B cell (primary cell): ENCODE results near the gene APOO. TPM values are rescaled to one million over a fixed set of nuclear protein-coding genes. Genes with fewer than 3 reads are reported as not detected.

Experiments used
- ATAC-seq: fragments of 200-7000 bp; cut with Tn5 transposase; one replicate; pipeline ENCODE4 v1.10.0; 2021; ENCODE audit warnings: low read depth, mild to moderate bottlenecking, moderate number of reproducible peaks, moderate library complexity
- CTCF ChIA-PET: fragments of 350-600 bp; sonication (Branson Sonifier 250); formaldehyde crosslinking; loops from one replicate; lab custom pipeline; 2021; ENCODE audit warnings: antibody characterized with exemption, inconsistent platforms; lab: Charles Lee
- POLR2A ChIA-PET: fragments of 350-600 bp; sonication (Branson Sonifier 250); formaldehyde crosslinking; loops from one replicate; lab custom pipeline; 2021; ENCODE audit warnings: antibody characterized with exemption; lab: Charles Lee
- DNase-seq: peaks from one replicate; pipeline ENCODE4 v3.0.0; 2013
- H2AFZ ChIP-seq: 2 replicates; pipeline ENCODE4 v1.6.1; 2012; ENCODE audit warnings: mild to moderate bottlenecking, low read depth, low read length; ENCODE audit not compliant: insufficient read depth, poor library complexity, severe bottlenecking
- H3K27ac ChIP-seq, 2 donors: 1 replicate in 1 of 2; 2 replicates in 1 of 2; pipeline ENCODE4 v1.5.1; 2012 to 2013; ENCODE audit warnings: low read length in 2 of 2, mild to moderate bottlenecking in 2 of 2, moderate library complexity in 1 of 2
- H3K27me3 ChIP-seq, 4 experiments: fragments of 200-600 bp in 1 of 4; sonication (generic) in 1 of 4; replicated peaks in 1 of 4; 1 replicate in 2 of 4; 2 replicates in 2 of 4; pipeline versions ENCODE4 v1.6.1 to v1.7.0; 2013 to 2016; ENCODE audit warnings: low read length in 3 of 4, mild to moderate bottlenecking in 2 of 4, mixed read lengths in 1 of 4, moderate library complexity in 1 of 4; ENCODE audit not compliant: insufficient read depth in 4 of 4, control insufficient read depth in 3 of 4; ENCODE audit errors: control extremely low read depth in 1 of 4
- H3K36me3 ChIP-seq, 2 experiments: replicated peaks in 1 of 2; 1 replicate in 1 of 2; 2 replicates in 1 of 2; pipeline versions ENCODE4 v1.6.1 to v1.7.1; 2013; ENCODE audit warnings: low read length in 1 of 2; ENCODE audit not compliant: insufficient read depth in 2 of 2, control insufficient read depth in 1 of 2; ENCODE audit errors: control extremely low read depth in 1 of 2, extremely low read depth in 1 of 2
- H3K4me1 ChIP-seq, 2 donors: fragments of 200-600 bp in 1 of 2; sonication (generic) in 1 of 2; 1 replicate in 1 of 2; 2 replicates in 1 of 2; pipeline versions ENCODE4 v1.5.1 to v1.6.1; 2013 to 2017; ENCODE audit warnings: low read length in 2 of 2; ENCODE audit not compliant: control insufficient read depth in 2 of 2, insufficient read depth in 2 of 2
- H3K4me2 ChIP-seq: replicated peaks from 2 replicates; pipeline ENCODE3; 2012; ENCODE audit warnings: mild to moderate bottlenecking, low read depth, low read length; ENCODE audit not compliant: poor library complexity, severe bottlenecking
- H3K4me3 ChIP-seq, 5 experiments: fragments of 200-600 bp in 1 of 5; sonication (generic) in 1 of 5; 1 replicate in 3 of 5; 2 replicates in 2 of 5; pipeline versions ENCODE4 v1.5.1 to v1.7.0; 2011 to 2016; ENCODE audit warnings: low read length in 4 of 5, mild to moderate bottlenecking in 4 of 5, low read depth in 2 of 5, control low read depth in 1 of 5, moderate library complexity in 1 of 5; ENCODE audit not compliant: insufficient read depth in 1 of 5; ENCODE audit errors: control extremely low read depth in 1 of 5, extremely low read depth in 1 of 5
- H3K79me2 ChIP-seq: fragments of 200-600 bp; sonication (generic); one replicate; pipeline ENCODE4 v1.6.0; 2016; ENCODE audit warnings: low read length; ENCODE audit not compliant: control insufficient read depth, insufficient read depth
- H3K9ac ChIP-seq: fragments of 200-600 bp; sonication (generic); 2 replicates; pipeline ENCODE4 v1.6.1; 2017; ENCODE audit warnings: mild to moderate bottlenecking, low read length, moderate library complexity
- H3K9me3 ChIP-seq, 3 donors: one replicate each; pipeline versions ENCODE4 v1.6.1 to v1.7.1; 2013; ENCODE audit warnings: low read length in 2 of 3; ENCODE audit not compliant: control insufficient read depth in 2 of 3, insufficient read depth in 1 of 3; ENCODE audit errors: control extremely low read depth in 1 of 3
- H4K20me1 ChIP-seq: 2 replicates; pipeline ENCODE4 v1.6.0; 2012; ENCODE audit warnings: mild to moderate bottlenecking, low read length; ENCODE audit not compliant: insufficient read depth, control insufficient read depth, poor library complexity, severe bottlenecking
- H3K27ac Mint-ChIP-seq: one replicate; pipeline ENCODE4 v1.8.0; 2021; ENCODE audit warnings: mixed read lengths
- H3K27me3 Mint-ChIP-seq: one replicate; pipeline ENCODE4 v1.8.0; 2021; ENCODE audit warnings: mixed read lengths
- H3K4me1 Mint-ChIP-seq: one replicate; pipeline ENCODE4 v1.8.0; 2021; ENCODE audit warnings: mixed read lengths
- H3K4me3 Mint-ChIP-seq: one replicate; pipeline ENCODE4 v1.8.0; 2021; ENCODE audit warnings: mixed read lengths
- H3K9me3 Mint-ChIP-seq: one replicate; pipeline ENCODE4 v1.8.0; 2022; ENCODE audit warnings: mixed read lengths; ENCODE audit not compliant: insufficient read depth
- CTCF ChIP-seq: fragments of 200-600 bp; IDR thresholded peaks from one replicate; pipeline ENCODE4 v1.8.0; 2022; ENCODE audit warnings: antibody characterized with exemption, mild to moderate bottlenecking
- EZH2 ChIP-seq: IDR thresholded peaks from 2 replicates; pipeline ENCODE4 v1.6.1; 2012; ENCODE audit warnings: borderline replicate concordance, low read depth, mild to moderate bottlenecking, moderate library complexity, low read length; ENCODE audit not compliant: insufficient read depth, poor library complexity, severe bottlenecking
- WGBS: methylation state at CpG from one replicate; pipeline ENCODE4 v1.1.5; 2013; ENCODE audit warnings: missing lambda C conversion rate; ENCODE audit not compliant: insufficient coverage; 5-methylcytosine and 5-hydroxymethylcytosine counted together
- intact Hi-C: fragments of 100-400 bp; cut with micrococcal nuclease; formaldehyde crosslinking; loops from one replicate; pipeline ENCODE4 v1.10.0; 2022
- polyA plus RNA-seq: library from polyadenylated mRNA; depleted of rRNA; stranded (reverse); fragments of >200 nt; gene quantifications from 2 replicates; pipeline ENCODE4 v1.2.3, GENCODE V29; 2012
- total RNA-seq, 2 donors: library from RNA; stranded (reverse); fragments of 120-200 nt in 1 of 2; gene quantifications; 1 replicate in 1 of 2; 2 replicates in 1 of 2; pipeline versions ENCODE4 v1.2.3 to v1.2.4, GENCODE V29; 2013 to 2022

Gene APOO
- total and polyA plus RNA-seq, 2 donors (not counting 1 experiment from before 2014, with no cell fraction given), result 4.7 to 7.2 TPM

DNA sequence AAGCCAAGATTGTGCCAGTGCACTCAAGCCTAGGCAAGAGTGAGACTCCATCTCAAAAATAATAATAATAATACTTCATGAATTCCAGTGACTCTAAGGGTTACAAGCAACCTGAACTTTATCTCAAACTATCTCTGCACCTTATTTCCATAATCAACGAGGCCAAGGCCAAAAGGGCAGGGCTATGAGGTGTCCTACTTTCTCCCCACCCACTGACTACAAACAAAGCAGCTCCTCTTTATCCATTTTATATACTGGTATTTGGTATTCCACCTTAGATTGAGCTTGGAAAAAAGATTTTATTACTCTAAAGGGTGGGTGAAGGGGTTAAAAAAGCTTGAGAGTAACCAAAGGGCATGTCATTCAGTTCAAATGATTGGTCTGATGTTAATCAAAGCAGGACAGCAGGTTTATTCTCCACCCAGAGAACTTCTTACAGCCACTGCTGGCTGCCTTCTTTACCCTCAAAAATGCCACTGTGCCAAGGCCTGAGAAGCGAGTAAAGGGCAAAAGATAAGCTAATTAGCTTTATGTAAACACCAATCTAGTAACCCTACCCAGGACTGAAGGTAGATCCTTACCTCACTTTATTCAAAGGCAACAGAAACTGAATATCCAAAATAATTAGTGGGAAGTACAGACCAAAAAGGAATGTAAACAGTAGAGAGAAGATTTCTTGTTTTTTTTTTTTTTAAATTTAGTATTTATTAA lies 28.2 kb downstream of the APOO start:
- H3K36me3 ChIP-seq, result no peaks in the 10 kb centered on the region
- no peaks in the 10 kb centered on the region for H3K79me2 ChIP-seq
- no peak overlapping the region for H3K27ac ChIP-seq
- TF ChIP-seq CTCF (no peak), EZH2 (no peak)
- H3K9me3 ChIP-seq, result no peaks in the 10 kb centered on the region
- H4K20me1 ChIP-seq, result no peaks in the 10 kb centered on the region
- no peak overlapping the region for H3K4me2 ChIP-seq
- no peaks in the 10 kb centered on the region for H3K27me3 Mint-ChIP-seq
- H3K27ac Mint-ChIP-seq, result no peak overlapping the region
- ChIA-PET POLR2A (no interaction called here), CTCF (interaction anchor here (1.0 kb wide), 1 partner anchor 22 kb away, joined by 3 read pairs; no protein-coding TSS in a partner anchor)
- H3K4me3 ChIP-seq, result no peak overlapping the region
- no CpG with 5 or more reads among the region's 2 CpGs for WGBS
- intact Hi-C loops, result no loop called here
- H3K27me3 ChIP-seq, result no peaks in the 10 kb centered on the region
- no peak overlapping the region for H3K4me3 Mint-ChIP-seq
- H3K4me1 Mint-ChIP-seq, result no peaks in the 10 kb centered on the region
- H3K9me3 Mint-ChIP-seq, result no peaks in the 10 kb centered on the region
- no peak overlapping the region for H3K9ac ChIP-seq
- H3K4me1 ChIP-seq, result no peaks in the 10 kb centered on the region
- no peak for DNase-seq
- no peak for ATAC-seq
- H2AFZ ChIP-seq, result no peak overlapping the region

GRCh38 chrX:23871905-23872546 lies 35.7 kb downstream of the APOO start:
- no peak overlapping the region for H3K27ac Mint-ChIP-seq
- POLR2A ChIA-PET, result no interaction called here
- no peak for ATAC-seq

More at GRCh38 chrX:23871905-23872546, 35.7 kb downstream of the APOO start:
- Histone ChIP-seq H3K9ac (no peak overlapping the region), H3K4me2 (no peak overlapping the region), H3K36me3 (no peaks in the 10 kb centered on the region), H4K20me1 (no peaks in the 10 kb centered on the region), H3K4me3 (no peak overlapping the region), H3K9me3 (no peaks in the 10 kb centered on the region), H2AFZ (no peak overlapping the region), H3K27ac (no peak overlapping the region), H3K79me2 (no peaks in the 10 kb centered on the region), H3K4me1 (no peaks in the 10 kb centered on the region), H3K27me3 (no peaks in the 10 kb centered on the region)
- Mint-ChIP-seq H3K4me3 (no peak overlapping the region), H3K4me1 (no peaks in the 10 kb centered on the region), H3K9me3 (no peaks in the 10 kb centered on the region), H3K27me3 (no peaks in the 10 kb centered on the region)
- intact Hi-C loops, result no loop called here
- no peak for TF ChIP-seq EZH2
- TF ChIP-seq CTCF, result no peak
- DNase-seq, result no peak
- no CpG with 5 or more reads among the region's 4 CpGs for WGBS
- CTCF ChIA-PET, result no interaction called here
